Lower leg skin (tissue), 3 donors: Measurements from ENCODE around the gene SZT2.

Experiments used
- CTCF ChIP-seq, 3 donors: fragments of 450-650 bp; IDR thresholded peaks; one replicate each; pipeline ENCODE4 v1.5.1; 2016; ENCODE audit warnings: antibody characterized with exemption in 3 of 3, mild to moderate bottlenecking in 3 of 3, moderate library complexity in 2 of 3
- POLR2A ChIP-seq, 2 donors: fragments of 450-650 bp; IDR thresholded peaks; one replicate each; pipeline ENCODE4 v1.6.1; 2016 to 2017; ENCODE audit warnings: antibody characterized with exemption in 2 of 2, mild to moderate bottlenecking in 1 of 2, moderate library complexity in 1 of 2

DNA sequence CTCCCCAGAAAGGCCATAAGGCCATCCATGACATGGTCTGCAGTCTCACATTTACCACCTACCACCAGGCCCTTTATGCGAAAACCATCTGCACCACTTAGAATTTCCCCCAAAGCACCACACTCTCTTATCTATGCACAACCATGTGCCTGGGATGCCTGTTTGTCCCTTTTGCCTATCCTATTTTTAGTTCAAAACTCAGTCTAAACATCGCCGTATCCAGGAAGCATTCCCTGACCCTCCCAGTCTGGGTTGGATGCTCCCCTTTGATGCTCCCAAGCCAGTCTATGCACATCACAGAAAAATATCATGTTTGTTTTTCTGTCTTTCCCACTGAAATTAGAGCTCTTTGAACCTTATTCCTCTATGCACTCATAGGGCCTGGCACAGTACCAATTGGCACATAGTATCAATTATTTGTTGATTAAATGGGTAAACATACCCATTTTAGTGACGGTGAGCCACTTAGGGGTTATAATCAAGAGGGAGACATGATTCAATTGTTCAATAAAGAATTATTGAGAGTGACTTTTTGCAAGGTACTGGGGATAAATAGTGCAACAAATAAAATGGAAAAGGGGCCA lies 45.3 kb upstream of the SZT2 start:
- TF ChIP-seq CTCF (IDR thresholded peaks at IDR 0.05) (peak in 1 of 3 donors; percentile 17), POLR2A (IDR thresholded peaks at IDR 0.05) (no peak)
